CD14-positive monocyte (primary cell): Measurements from ENCODE around the gene ANKRD39. TPM values are rescaled to one million over a fixed set of nuclear protein-coding genes. Genes with fewer than 3 reads are reported as not detected.
A peak's percentile ranks its signal among the peaks of the same experiment; 100 is the strongest.

ENCODE experiments used
- DNase-seq, 3 donors: peaks; one replicate each; pipeline ENCODE4 v3.0.0-alpha.2; 2011 to 2022
- H2AFZ ChIP-seq: 2 replicates; pipeline ENCODE4 v1.6.0; 2012; ENCODE audit warnings: mild to moderate bottlenecking, low read depth, low read length, inconsistent platforms; ENCODE audit not compliant: insufficient read depth, poor library complexity, severe bottlenecking
- H3K27ac ChIP-seq, 2 donors: 1 replicate in 1 of 2; 2 replicates in 1 of 2; pipeline ENCODE4 v1.5.1; 2012 to 2013; ENCODE audit warnings: low read length in 2 of 2, control low read depth in 1 of 2, inconsistent platforms in 1 of 2, low read depth in 1 of 2, mild to moderate bottlenecking in 1 of 2
- H3K27me3 ChIP-seq, 2 donors: one replicate each; pipeline versions ENCODE4 v1.6.0 to v1.6.1; 2011 to 2013; ENCODE audit warnings: low read length in 2 of 2; ENCODE audit not compliant: control insufficient read depth in 2 of 2, insufficient read depth in 2 of 2
- H3K36me3 ChIP-seq, 2 donors: replicated peaks in 1 of 2; 1 replicate in 1 of 2; 2 replicates in 1 of 2; pipeline versions ENCODE4 v1.5.1 to v1.6.1; 2012 to 2013; ENCODE audit warnings: low read length in 2 of 2, control low read depth in 1 of 2, inconsistent platforms in 1 of 2, mild to moderate bottlenecking in 1 of 2; ENCODE audit not compliant: insufficient read depth in 2 of 2, control insufficient read depth in 1 of 2
- H3K4me1 ChIP-seq, 2 donors: 1 replicate in 1 of 2; 2 replicates in 1 of 2; pipeline versions ENCODE4 v1.5.1 to v1.6.1; 2012 to 2013; ENCODE audit warnings: low read length in 2 of 2, control low read depth in 1 of 2, inconsistent platforms in 1 of 2, mild to moderate bottlenecking in 1 of 2, moderate library complexity in 1 of 2; ENCODE audit not compliant: insufficient read depth in 2 of 2, control insufficient read depth in 1 of 2
- H3K4me2 ChIP-seq: replicated peaks from 2 replicates; pipeline ENCODE3; 2012; ENCODE audit warnings: low read length, moderate library complexity, mild to moderate bottlenecking; ENCODE audit not compliant: poor library complexity, severe bottlenecking; ENCODE audit errors: extremely low read depth
- H3K4me3 ChIP-seq, 3 experiments: fragments of 200-600 bp in 1 of 3; sonication (generic) in 1 of 3; replicated peaks in 1 of 3; 1 replicate in 2 of 3; 2 replicates in 1 of 3; pipeline ENCODE4 v1.5.1; 2011 to 2013; ENCODE audit warnings: low read length in 3 of 3, mild to moderate bottlenecking in 3 of 3, control low read depth in 2 of 3, low read depth in 2 of 3, inconsistent platforms in 1 of 3, moderate library complexity in 1 of 3
- H3K79me2 ChIP-seq: 2 replicates; pipeline ENCODE4 v1.6.0; 2012; ENCODE audit warnings: mild to moderate bottlenecking, control low read depth, inconsistent platforms, low read length, moderate library complexity; ENCODE audit not compliant: insufficient read depth
- H3K9ac ChIP-seq: 2 replicates; pipeline ENCODE4 v1.6.0; 2017; ENCODE audit warnings: low read length, mild to moderate bottlenecking; ENCODE audit not compliant: insufficient read depth, poor library complexity, severe bottlenecking
- H3K9me3 ChIP-seq, 2 donors: replicated peaks in 1 of 2; 1 replicate in 1 of 2; 2 replicates in 1 of 2; pipeline versions ENCODE4 v1.5.1 to v1.6.1; 2012 to 2013; ENCODE audit warnings: low read length in 2 of 2, control low read depth in 1 of 2; ENCODE audit not compliant: control insufficient read depth in 1 of 2, insufficient read depth in 1 of 2
- H4K20me1 ChIP-seq: 2 replicates; pipeline ENCODE4 v1.6.0; 2012; ENCODE audit warnings: mild to moderate bottlenecking, low read length, control low read depth, moderate library complexity; ENCODE audit not compliant: insufficient read depth
- H3K27ac Mint-ChIP-seq, 7 donors: one replicate each; pipeline ENCODE4 v1.8.0; 2020; ENCODE audit warnings: mild to moderate bottlenecking in 7 of 7, mixed read lengths in 7 of 7, moderate library complexity in 6 of 7, inconsistent platforms in 2 of 7
- H3K27me3 Mint-ChIP-seq, 3 donors: one replicate each; pipeline ENCODE4 v1.8.0; 2021 to 2022; ENCODE audit warnings: low read depth in 3 of 3, mild to moderate bottlenecking in 3 of 3, mixed read lengths in 3 of 3, moderate library complexity in 3 of 3, inconsistent platforms in 1 of 3
- H3K36me3 Mint-ChIP-seq, 2 donors: one replicate each; pipeline ENCODE4 v1.8.0; 2020; ENCODE audit warnings: mixed read lengths in 2 of 2, inconsistent platforms in 1 of 2, mild to moderate bottlenecking in 1 of 2
- H3K4me1 Mint-ChIP-seq: one replicate; pipeline ENCODE4 v1.8.0; 2020; ENCODE audit warnings: mild to moderate bottlenecking, mixed read lengths
- H3K4me3 Mint-ChIP-seq, 2 donors: one replicate each; pipeline ENCODE4 v1.8.0; 2020; ENCODE audit warnings: mild to moderate bottlenecking in 2 of 2, mixed read lengths in 2 of 2, moderate library complexity in 1 of 2
- H3K9me3 Mint-ChIP-seq, 7 donors: one replicate each; pipeline ENCODE4 v1.8.0; 2020 to 2022; ENCODE audit warnings: mixed read lengths in 7 of 7, mild to moderate bottlenecking in 6 of 7, moderate library complexity in 6 of 7, inconsistent platforms in 2 of 7
- CTCF ChIP-seq: fragments of 200-600 bp; IDR thresholded peaks from one replicate; pipeline ENCODE4 v1.8.0; 2022; ENCODE audit warnings: antibody characterized with exemption, mild to moderate bottlenecking
- WGBS: methylation state at CpG from one replicate; pipeline ENCODE4 v1.1.5; 2013; ENCODE audit warnings: missing lambda C conversion rate; ENCODE audit not compliant: insufficient coverage; 5-methylcytosine and 5-hydroxymethylcytosine counted together
- intact Hi-C, 2 donors: fragments of 100-400 bp; cut with micrococcal nuclease; formaldehyde crosslinking; loops; one replicate each; pipeline versions ENCODE4 v1.15.0 to v1.15.1; 2023
- polyA plus RNA-seq, 3 donors: library from polyadenylated mRNA; depleted of rRNA in 1 of 3; unstranded in 2 of 3; stranded (reverse) in 1 of 3; fragments of 300-500 nt in 2 of 3; fragments of >200 nt in 1 of 3; fragmentation: Illumina TruSeq in 2 of 3; gene quantifications; 1 replicate in 2 of 3; 2 replicates in 1 of 3; pipeline ENCODE4 v1.2.3, GENCODE V29; 2012 to 2021

Gene ANKRD39
- polyA plus RNA-seq, 3 donors: 6.2 to 9.7 (median 9.0) TPM

- no peak for TF ChIP-seq CTCF
- H3K79me2 ChIP-seq: no peaks in the 10 kb centered on the region
- H3K9me3 Mint-ChIP-seq: no peaks in the 10 kb centered on the region
- no peak overlapping the region for H3K27ac ChIP-seq
- H3K4me3 Mint-ChIP-seq: no peak overlapping the region
- peaks cover 1 to 2% (median 1%) of the 10 kb centered on the region in 3 donors for H3K27me3 Mint-ChIP-seq
- DNase-seq: no peak
- H3K36me3 Mint-ChIP-seq: peaks cover 19 to 30% of the 10 kb centered on the region in 2 donors
- no peak overlapping the region for H2AFZ ChIP-seq
- H3K4me1 Mint-ChIP-seq: peaks cover 18% of the 10 kb centered on the region
- WGBS: 96% methylated on average over 5 of the region's 7 CpGs
- no peaks in the 10 kb centered on the region for H4K20me1 ChIP-seq
- no peak overlapping the region for H3K9ac ChIP-seq
- peaks cover 2 to 17% of the 10 kb centered on the region in 2 donors for H3K36me3 ChIP-seq
- no peaks in the 10 kb centered on the region for H3K9me3 ChIP-seq
- intact Hi-C loops: no loop called here
- no peaks in the 10 kb centered on the region for H3K27me3 ChIP-seq
- H3K27ac Mint-ChIP-seq: no peak overlapping the region
- H3K4me3 ChIP-seq: no peak overlapping the region
- peaks cover 6 to 12% of the 10 kb centered on the region in 2 donors for H3K4me1 ChIP-seq
- H3K4me2 ChIP-seq: no peak overlapping the region
Observed at GRCh38 chr2:96842600-96842999, 15.2 kb downstream of the ANKRD39 start.

- no peak for DNase-seq
- H3K27me3 ChIP-seq: no peaks in the 10 kb centered on the region
- H3K4me1 ChIP-seq: peaks cover 6 to 12% of the 10 kb centered on the region in 2 donors
- no peaks in the 10 kb centered on the region for H4K20me1 ChIP-seq
- intact Hi-C loops: no loop called here
- H3K4me1 Mint-ChIP-seq: peaks cover 18% of the 10 kb centered on the region
- peak overlapping the region in 1 of 7 donors; percentile 76 for H3K27ac Mint-ChIP-seq
- 94% methylated on average over 10 of the region's 16 CpGs for WGBS
- no peak for TF ChIP-seq CTCF
- no peak overlapping the region for H2AFZ ChIP-seq
- H3K27ac ChIP-seq: no peak overlapping the region
- no peaks in the 10 kb centered on the region for H3K9me3 Mint-ChIP-seq
- peaks cover 1 to 2% (median 1%) of the 10 kb centered on the region in 3 donors for H3K27me3 Mint-ChIP-seq
- no peak overlapping the region for H3K4me2 ChIP-seq
- H3K36me3 Mint-ChIP-seq: peaks cover 20 to 25% of the 10 kb centered on the region in 2 donors
- H3K9me3 ChIP-seq: no peaks in the 10 kb centered on the region
- H3K4me3 Mint-ChIP-seq: no peak overlapping the region
- no peaks in the 10 kb centered on the region for H3K79me2 ChIP-seq
- H3K4me3 ChIP-seq: no peak overlapping the region
- peaks cover 0 to 15% of the 10 kb centered on the region in 2 donors for H3K36me3 ChIP-seq
- no peak overlapping the region for H3K9ac ChIP-seq
Observed at GRCh38 chr2:96841701-96842495, 15.9 kb downstream of the ANKRD39 start.
